Measurements from ENCODE around the gene KMT2E. TPM values are rescaled to one million over a fixed set of nuclear protein-coding genes. Genes with fewer than 3 reads are reported as not detected.

Gene KMT2E
- total RNA-seq, 1 experiment from 2014 or later, result 49.7 TPM

DNA sequence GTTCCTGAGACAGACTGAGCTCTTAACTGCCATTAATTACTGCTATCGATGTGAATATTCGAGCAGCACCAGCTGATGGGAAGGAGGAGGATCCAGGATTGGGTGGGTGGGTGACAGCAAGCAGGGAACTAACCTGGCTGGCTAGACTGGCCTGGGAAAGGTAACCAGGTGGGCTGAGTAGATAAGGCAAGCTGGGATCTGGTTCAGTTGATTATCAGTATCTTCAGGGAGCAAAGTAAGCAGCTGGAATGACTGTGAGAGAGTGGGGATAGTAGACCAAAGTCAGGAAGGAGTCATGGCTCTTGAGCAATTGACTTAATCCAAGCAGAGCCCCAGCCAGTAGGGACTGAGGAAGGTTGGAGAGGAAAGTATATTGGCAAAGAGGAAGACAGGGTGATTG is 46.9 kb upstream of the KMT2E start:
- intact Hi-C loops (cut with micrococcal nuclease), result no loop called here
- POLR2A ChIA-PET, result interaction anchor here (1.2 to 9.5 kb wide), 2 partner anchors 15 to 45 kb away, joined by 7 to 87 read pairs; no protein-coding TSS in a partner anchor
- H3K9me3 Mint-ChIP-seq (ENCODE audit: unreplicated experiment), result no peaks in the 10 kb centered on the region

DNA sequence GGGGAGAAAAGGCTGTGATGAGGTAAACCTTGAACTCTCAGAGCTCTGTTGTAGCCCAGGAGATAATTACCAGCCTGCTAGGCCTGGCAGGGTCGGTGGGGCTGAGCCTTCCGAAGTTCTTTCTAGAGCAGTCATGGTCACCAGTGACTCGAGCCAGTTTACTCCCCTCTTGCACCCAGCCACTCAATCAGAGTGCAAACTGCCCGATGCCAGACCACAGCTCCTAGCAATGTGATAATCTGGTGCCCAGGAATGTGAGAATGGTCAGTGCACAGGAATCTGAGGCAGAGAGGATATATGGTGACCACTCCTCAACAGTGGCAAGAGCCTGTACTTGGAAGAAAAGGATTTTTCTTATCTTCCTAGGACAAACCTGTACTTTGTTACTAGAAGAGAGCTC is 46.4 kb upstream of the KMT2E start:
- BruUV-seq (replicated peaks), result no TSS peak

More for the DNA sequence above, 46.9 kb upstream of the KMT2E start:
- Mint-ChIP-seq H3K27me3 (ENCODE audit: insufficient read depth, unreplicated experiment) (no peaks in the 10 kb centered on the region), H3K36me3 (ENCODE audit: insufficient read depth, unreplicated experiment) (peaks cover 6% of the 10 kb centered on the region), H3K4me3 (ENCODE audit: unreplicated experiment) (no peak overlapping the region), H3K27ac (ENCODE audit: low read depth, unreplicated experiment) (no peak overlapping the region), H3K4me1 (ENCODE audit: insufficient read depth, unreplicated experiment) (peaks cover 26% of the 10 kb centered on the region)
- TF ChIP-seq, protein P1, sequence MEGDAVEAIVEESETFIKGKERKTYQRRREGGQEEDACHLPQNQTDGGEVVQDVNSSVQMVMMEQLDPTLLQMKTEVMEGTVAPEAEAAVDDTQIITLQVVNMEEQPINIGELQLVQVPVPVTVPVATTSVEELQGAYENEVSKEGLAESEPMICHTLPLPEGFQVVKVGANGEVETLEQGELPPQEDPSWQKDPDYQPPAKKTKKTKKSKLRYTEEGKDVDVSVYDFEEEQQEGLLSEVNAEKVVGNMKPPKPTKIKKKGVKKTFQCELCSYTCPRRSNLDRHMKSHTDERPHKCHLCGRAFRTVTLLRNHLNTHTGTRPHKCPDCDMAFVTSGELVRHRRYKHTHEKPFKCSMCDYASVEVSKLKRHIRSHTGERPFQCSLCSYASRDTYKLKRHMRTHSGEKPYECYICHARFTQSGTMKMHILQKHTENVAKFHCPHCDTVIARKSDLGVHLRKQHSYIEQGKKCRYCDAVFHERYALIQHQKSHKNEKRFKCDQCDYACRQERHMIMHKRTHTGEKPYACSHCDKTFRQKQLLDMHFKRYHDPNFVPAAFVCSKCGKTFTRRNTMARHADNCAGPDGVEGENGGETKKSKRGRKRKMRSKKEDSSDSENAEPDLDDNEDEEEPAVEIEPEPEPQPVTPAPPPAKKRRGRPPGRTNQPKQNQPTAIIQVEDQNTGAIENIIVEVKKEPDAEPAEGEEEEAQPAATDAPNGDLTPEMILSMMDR (IDR thresholded peaks at IDR 0.05; ENCODE audit: unreplicated experiment), result no peak
- BruUV-seq (replicated peaks), result no TSS peak
- no peak for DNase-seq (ENCODE audit: unreplicated experiment)
- CTCF ChIA-PET, result interaction anchor here (3.3 kb wide), 1 partner anchor 13 kb away, joined by 28 read pairs; no protein-coding TSS in a partner anchor

DNA sequence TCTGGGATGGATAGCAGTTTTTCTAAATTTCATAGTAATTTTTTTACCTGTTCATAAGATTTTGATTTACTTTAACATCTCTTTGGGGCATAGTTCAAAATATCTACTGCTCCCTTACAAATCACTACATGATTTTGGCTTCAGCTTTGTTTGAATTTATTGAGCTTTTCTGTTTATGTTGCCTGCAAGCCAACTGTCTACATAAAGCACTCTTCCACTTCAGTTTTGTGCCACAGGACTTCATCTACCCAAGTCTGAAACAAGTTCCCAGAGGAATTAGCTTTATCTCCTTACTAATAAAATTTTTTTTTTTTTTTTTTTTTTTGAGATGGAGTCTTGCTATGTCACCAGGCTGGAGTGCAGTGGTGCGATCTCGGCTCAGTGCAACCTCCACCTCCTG is 45.4 kb upstream of the KMT2E start:
- intact Hi-C loops (cut with micrococcal nuclease), result no loop called here
- Mint-ChIP-seq H3K9me3 (ENCODE audit: unreplicated experiment) (no peaks in the 10 kb centered on the region), H3K27ac (ENCODE audit: low read depth, unreplicated experiment) (no peak overlapping the region), H3K4me3 (ENCODE audit: unreplicated experiment) (no peak overlapping the region), H3K27me3 (ENCODE audit: insufficient read depth, unreplicated experiment) (no peaks in the 10 kb centered on the region), H3K4me1 (ENCODE audit: insufficient read depth, unreplicated experiment) (peaks cover 17% of the 10 kb centered on the region), H3K36me3 (ENCODE audit: insufficient read depth, unreplicated experiment) (peaks cover 6% of the 10 kb centered on the region)
- CTCF ChIA-PET, result interaction anchor here (1.0 kb wide), 1 partner anchor 12 kb away, joined by 5 read pairs; no protein-coding TSS in a partner anchor
- TF ChIP-seq, protein P1 (IDR thresholded peaks at IDR 0.05; ENCODE audit: unreplicated experiment), result no peak
- no TSS peak for BruUV-seq (replicated peaks)
- DNase-seq (ENCODE audit: unreplicated experiment), result no peak
- POLR2A ChIA-PET, result interaction anchor here (0.6 to 9.5 kb wide), 4 partner anchors 13 to 262 kb away, joined by 3 to 87 read pairs (median 6); partner anchors contain the start of gene KMT2E

More for the DNA sequence above, 46.4 kb upstream of the KMT2E start:
- Mint-ChIP-seq H3K4me1 (ENCODE audit: insufficient read depth, unreplicated experiment) (peaks cover 24% of the 10 kb centered on the region), H3K4me3 (ENCODE audit: unreplicated experiment) (no peak overlapping the region), H3K36me3 (ENCODE audit: insufficient read depth, unreplicated experiment) (peaks cover 6% of the 10 kb centered on the region), H3K9me3 (ENCODE audit: unreplicated experiment) (no peaks in the 10 kb centered on the region), H3K27me3 (ENCODE audit: insufficient read depth, unreplicated experiment) (no peaks in the 10 kb centered on the region), H3K27ac (ENCODE audit: low read depth, unreplicated experiment) (no peak overlapping the region)
- ChIA-PET POLR2A (interaction anchor here (1.2 to 9.5 kb wide), 2 partner anchors 14 to 44 kb away, joined by 7 to 87 read pairs; no protein-coding TSS in a partner anchor), CTCF (interaction anchor here (0.6 to 3.3 kb wide), 2 partner anchors 13 to 47 kb away, joined by 3 to 28 read pairs; no protein-coding TSS in a partner anchor)
- no peak for DNase-seq (ENCODE audit: unreplicated experiment)
- TF ChIP-seq, protein P1 (IDR thresholded peaks at IDR 0.05; ENCODE audit: unreplicated experiment), result no peak
- intact Hi-C loops (cut with micrococcal nuclease), result no loop called here

DNA sequence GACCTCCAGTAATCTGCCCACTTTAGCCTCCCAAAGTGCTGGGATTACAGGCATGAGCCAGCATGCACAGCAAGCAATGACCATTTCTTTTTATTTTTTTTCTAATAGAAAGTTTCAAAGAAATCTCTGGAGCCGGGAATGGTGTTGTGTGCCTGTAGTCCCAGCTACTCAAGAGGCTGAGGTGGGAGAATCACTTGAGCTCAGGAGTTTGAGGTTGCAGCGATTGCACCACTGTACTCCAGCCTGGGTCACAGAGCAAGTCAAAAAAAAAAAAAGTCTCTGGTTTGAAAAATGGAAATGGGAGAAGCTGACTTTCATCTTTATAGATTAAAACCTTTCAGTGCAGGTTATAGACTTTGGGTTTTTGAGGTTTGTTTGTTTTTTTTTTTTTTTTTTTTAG is 44.8 kb upstream of the KMT2E start:
- H3K9me3 Mint-ChIP-seq (ENCODE audit: unreplicated experiment), result no peaks in the 10 kb centered on the region
- no peak overlapping the region for H3K27ac Mint-ChIP-seq (ENCODE audit: low read depth, unreplicated experiment)
- POLR2A ChIA-PET, result interaction anchor here (0.6 to 9.5 kb wide), 4 partner anchors 13 to 262 kb away, joined by 3 to 87 read pairs (median 6); partner anchors contain the start of gene KMT2E
- DNase-seq (ENCODE audit: unreplicated experiment), result no peak
- peaks cover 6% of the 10 kb centered on the region for H3K36me3 Mint-ChIP-seq (ENCODE audit: insufficient read depth, unreplicated experiment)
- peaks cover 18% of the 10 kb centered on the region for H3K4me1 Mint-ChIP-seq (ENCODE audit: insufficient read depth, unreplicated experiment)
- CTCF ChIA-PET, result interaction anchor here (1.0 kb wide), 1 partner anchor 12 kb away, joined by 5 read pairs; no protein-coding TSS in a partner anchor
- H3K4me3 Mint-ChIP-seq (ENCODE audit: unreplicated experiment), result no peak overlapping the region
- TF ChIP-seq, protein P1 (IDR thresholded peaks at IDR 0.05; ENCODE audit: unreplicated experiment), result no peak
- no peaks in the 10 kb centered on the region for H3K27me3 Mint-ChIP-seq (ENCODE audit: insufficient read depth, unreplicated experiment)
- BruUV-seq (replicated peaks), result no TSS peak
- intact Hi-C loops (cut with micrococcal nuclease), result no loop called here

Data from MCF 10A (cell line).